Measurements from ENCODE around the gene XPO5. TPM values are rescaled to one million over a fixed set of nuclear protein-coding genes. Genes with fewer than 3 reads are reported as not detected.
"Not testable (repeated sequence)": the region's sequence is repeated elsewhere in the genome, so short reads cannot be mapped to it uniquely, and the experiment has no call there.

XPO5 gene
- total RNA-seq, 1 donor from 2014 or later: 32.4 TPM

DNA sequence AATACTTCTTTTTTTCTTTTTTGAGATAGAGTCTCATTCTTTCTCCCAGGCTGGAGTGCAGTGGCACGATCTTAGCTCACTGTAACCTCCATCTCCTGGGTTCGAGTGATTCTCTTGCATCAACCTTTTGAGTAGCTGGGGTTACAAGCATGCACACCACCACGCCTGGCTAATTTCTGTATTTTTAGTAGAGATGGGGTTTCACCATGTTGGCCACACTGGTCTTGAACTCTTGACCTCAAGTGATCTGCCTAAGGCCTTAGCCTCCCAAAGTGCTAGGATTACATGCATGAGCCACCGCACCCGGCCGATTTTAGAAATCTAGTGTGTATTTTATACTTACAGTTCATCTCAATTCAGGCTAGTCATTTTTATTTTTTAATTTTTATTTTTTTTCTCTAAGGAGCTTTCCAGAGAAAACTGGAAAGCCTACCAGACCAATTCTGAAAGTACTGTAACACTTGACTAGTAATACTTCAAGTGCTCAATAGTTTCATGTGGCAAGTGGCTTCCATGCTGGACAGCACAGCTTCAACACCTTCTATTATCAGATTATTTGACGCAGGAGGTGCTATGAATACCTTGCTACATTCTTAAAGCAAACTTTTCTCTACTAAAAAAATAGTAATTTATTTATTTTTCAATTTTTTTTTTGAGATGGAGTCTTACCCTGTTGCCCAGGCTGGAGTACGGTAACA, 33.9 kb downstream of the XPO5 start:
- no peak overlapping the region for H3K4me3 Mint-ChIP-seq (ENCODE audit: unreplicated experiment)

GRCh38 chr6:43540507-43540906, 35.3 kb downstream of the XPO5 start:
- no peak for TF ChIP-seq CTCF (IDR thresholded peaks at IDR 0.05)
- Mint-ChIP-seq H3K9me3 (ENCODE audit: low read depth) (no peaks in the 10 kb centered on the region), H3K27me3 (ENCODE audit: low read depth) (no peaks in the 10 kb centered on the region), H3K4me3 (ENCODE audit: unreplicated experiment) (no peak overlapping the region), H3K36me3 (ENCODE audit: low read depth) (peaks cover 21% of the 10 kb centered on the region), H3K27ac (ENCODE audit: unreplicated experiment) (no peak overlapping the region), H3K4me1 (ENCODE audit: low read depth) (no peaks in the 10 kb centered on the region)
- DNase-seq (ENCODE audit: low spot score): no peak

More for the DNA sequence above, 33.9 kb downstream of the XPO5 start:
- H3K4me1 Mint-ChIP-seq (ENCODE audit: low read depth): no peaks in the 10 kb centered on the region
- no peak for TF ChIP-seq CTCF (IDR thresholded peaks at IDR 0.05)
- no peak overlapping the region for H3K27ac Mint-ChIP-seq (ENCODE audit: unreplicated experiment)
- no peaks in the 10 kb centered on the region for H3K27me3 Mint-ChIP-seq (ENCODE audit: low read depth)
- H3K36me3 Mint-ChIP-seq (ENCODE audit: low read depth): peaks cover 31% of the 10 kb centered on the region
- H3K9me3 Mint-ChIP-seq (ENCODE audit: low read depth): no peaks in the 10 kb centered on the region
- no peak for DNase-seq (ENCODE audit: low spot score)

DNA sequence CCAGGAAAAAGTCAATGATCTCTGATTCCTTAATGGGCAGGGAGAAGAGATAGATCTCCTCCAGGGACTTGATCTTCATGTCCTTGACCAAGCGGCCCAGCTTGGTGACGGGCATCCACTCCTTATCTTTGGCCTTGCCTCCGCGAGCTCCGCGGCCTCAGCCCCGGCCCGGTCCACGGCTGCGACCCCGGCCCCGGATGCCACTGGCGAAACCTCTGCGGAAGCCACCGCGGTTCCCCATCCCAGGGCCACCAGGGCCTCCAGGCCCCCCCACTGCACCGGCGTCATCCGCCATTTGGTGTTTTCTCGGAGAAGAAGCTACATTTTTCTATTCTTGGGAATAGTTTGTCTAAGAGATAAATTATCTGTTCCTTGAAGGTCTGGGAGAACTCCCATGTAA, 36.4 kb downstream of the XPO5 start:
- H3K4me1 Mint-ChIP-seq (ENCODE audit: low read depth); H3K27ac Mint-ChIP-seq (ENCODE audit: unreplicated experiment); H3K4me3 Mint-ChIP-seq (ENCODE audit: unreplicated experiment); H3K27me3 Mint-ChIP-seq (ENCODE audit: low read depth); DNase-seq (ENCODE audit: low spot score); H3K9me3 Mint-ChIP-seq (ENCODE audit: low read depth): not testable (repeated sequence)
- H3K36me3 Mint-ChIP-seq (ENCODE audit: low read depth): peaks cover 19% of the 10 kb centered on the region

- not testable (repeated sequence) for DNase-seq (ENCODE audit: low spot score); H3K27me3 Mint-ChIP-seq (ENCODE audit: low read depth); H3K27ac Mint-ChIP-seq (ENCODE audit: unreplicated experiment); H3K4me1 Mint-ChIP-seq (ENCODE audit: low read depth); H3K4me3 Mint-ChIP-seq (ENCODE audit: unreplicated experiment); H3K9me3 Mint-ChIP-seq (ENCODE audit: low read depth)
- H3K36me3 Mint-ChIP-seq (ENCODE audit: low read depth): peaks cover 18% of the 10 kb centered on the region
These were observed 36.9 kb downstream of the XPO5 start for GRCh38 chr6:43538986-43539385.

DNA sequence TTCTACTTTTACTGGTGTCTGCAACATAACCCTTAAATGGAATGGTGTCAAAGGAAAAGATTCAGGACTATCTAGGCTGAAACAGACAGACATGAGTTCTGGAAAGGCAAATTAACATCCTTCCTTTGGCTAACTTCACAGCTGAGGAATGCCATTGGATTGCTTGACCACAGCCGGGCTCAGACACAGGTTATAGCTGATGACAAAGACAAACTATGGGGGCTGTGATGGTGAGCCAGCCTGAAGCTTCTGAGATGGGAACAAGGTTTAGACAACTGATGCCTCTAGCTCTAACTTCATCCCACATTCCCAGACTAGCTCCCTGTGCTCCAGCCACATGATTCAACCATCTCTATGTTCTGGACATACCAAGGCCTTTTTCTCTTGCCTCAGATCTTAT, 43.6 kb downstream of the XPO5 start:
- Mint-ChIP-seq H3K27ac (ENCODE audit: unreplicated experiment) (no peak overlapping the region), H3K9me3 (ENCODE audit: low read depth) (no peaks in the 10 kb centered on the region), H3K4me1 (ENCODE audit: low read depth) (no peaks in the 10 kb centered on the region), H3K36me3 (ENCODE audit: low read depth) (peaks cover 16% of the 10 kb centered on the region), H3K4me3 (ENCODE audit: unreplicated experiment) (no peak overlapping the region), H3K27me3 (ENCODE audit: low read depth) (no peaks in the 10 kb centered on the region)
- DNase-seq (ENCODE audit: low spot score): no peak
- TF ChIP-seq CTCF (IDR thresholded peaks at IDR 0.05): no peak

DNA sequence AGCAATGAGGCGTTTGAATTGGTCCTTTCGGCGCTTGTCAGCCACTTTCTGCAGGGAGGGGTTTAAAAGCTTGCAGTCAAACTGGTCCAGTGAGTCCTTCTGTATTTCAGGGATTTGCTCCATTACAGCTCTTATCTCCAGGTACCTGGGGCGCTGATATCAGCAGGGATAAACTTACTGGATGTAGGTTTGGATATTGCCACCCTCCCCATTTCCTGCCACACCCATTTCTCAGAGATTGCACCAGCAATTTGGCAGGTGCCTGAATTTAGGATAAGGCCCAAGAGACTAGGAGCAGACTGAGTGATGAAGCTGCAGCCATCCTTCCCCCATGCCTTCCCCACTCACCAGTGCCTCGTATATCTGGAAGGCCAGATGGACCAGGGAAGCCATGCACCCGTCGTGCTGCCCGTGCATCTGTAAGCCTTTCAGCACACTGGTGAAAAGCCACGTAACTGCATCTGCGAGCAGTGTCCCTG, 51.3 kb downstream of the XPO5 start:
- Mint-ChIP-seq H3K4me1 (ENCODE audit: low read depth) (no peaks in the 10 kb centered on the region), H3K27me3 (ENCODE audit: low read depth) (no peaks in the 10 kb centered on the region), H3K36me3 (ENCODE audit: low read depth) (peaks cover 47% of the 10 kb centered on the region), H3K9me3 (ENCODE audit: low read depth) (no peaks in the 10 kb centered on the region), H3K27ac (ENCODE audit: unreplicated experiment) (no peak overlapping the region), H3K4me3 (ENCODE audit: unreplicated experiment) (no peak overlapping the region)
- DNase-seq (ENCODE audit: low spot score): no peak
- TF ChIP-seq CTCF (IDR thresholded peaks at IDR 0.05): no peak
